SHP77 (cell line): Measurements from ENCODE around the gene PSMD6.

Experiments used
- DNase-seq, 2 experiments: peaks; one replicate each; lab custom pipeline; 2025; lab: John Stamatoyannopoulos, UW

Gene PSMD6

DNA sequence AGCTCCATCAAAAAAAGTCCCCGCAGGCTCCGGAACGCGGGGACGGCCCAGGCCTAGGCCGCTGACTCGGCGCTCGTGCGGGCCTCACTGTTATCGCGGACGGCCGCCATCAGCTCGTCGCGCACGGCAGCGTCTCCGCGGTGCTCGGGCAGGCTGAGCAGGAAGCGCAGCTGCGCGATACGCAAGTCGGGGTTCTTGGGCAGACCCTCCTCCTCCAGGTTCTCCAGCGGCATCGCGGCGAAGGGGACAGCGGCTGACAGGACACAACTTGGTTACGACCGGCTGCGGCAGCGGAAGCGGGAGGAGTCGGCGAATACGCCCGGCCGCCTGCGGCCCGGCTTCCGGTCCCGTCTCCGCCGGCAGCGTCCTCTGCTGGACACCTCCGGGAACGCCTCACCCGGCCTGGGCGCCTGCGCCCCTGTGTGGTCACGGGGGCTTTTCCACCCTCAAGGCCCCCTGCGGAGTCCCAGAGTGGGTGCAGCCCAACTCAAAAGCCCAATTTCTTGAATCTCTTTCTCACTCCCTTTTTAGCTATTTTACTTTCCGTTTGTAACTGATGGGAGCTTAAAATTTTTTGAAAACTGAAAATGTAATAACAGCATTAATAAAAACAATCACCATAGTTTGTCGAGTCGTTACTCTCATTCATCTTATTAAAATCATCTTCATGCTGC lies at the start of gene PSMD6:
PSMD6 (minus strand) TSS at position 308 of the 674 bp plus-strand sequence; CDS start at position 233, 75 bp downstream.
- peak; percentile 66 to 73 for DNase-seq

DNA sequence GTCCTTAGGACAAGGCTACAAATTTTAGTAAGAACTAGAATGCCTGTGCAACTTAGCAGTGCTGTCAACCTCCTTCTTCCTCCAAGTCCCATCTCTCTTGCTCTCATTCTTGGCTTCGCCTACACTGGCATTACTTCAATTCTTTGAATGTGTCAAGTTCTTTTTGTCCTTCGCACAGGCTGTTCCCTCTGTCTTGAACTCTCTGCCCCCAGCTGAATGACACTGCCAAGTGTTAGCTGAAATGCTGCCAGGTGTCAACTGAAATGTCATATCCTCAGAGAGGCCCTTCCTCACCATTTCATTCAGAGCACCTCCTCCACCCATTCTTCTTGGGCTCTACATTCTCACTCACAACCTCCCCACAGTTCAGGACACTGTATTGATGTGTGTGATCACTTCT lies 48.8 kb upstream of the PSMD6 start:
- no peak for DNase-seq

DNA sequence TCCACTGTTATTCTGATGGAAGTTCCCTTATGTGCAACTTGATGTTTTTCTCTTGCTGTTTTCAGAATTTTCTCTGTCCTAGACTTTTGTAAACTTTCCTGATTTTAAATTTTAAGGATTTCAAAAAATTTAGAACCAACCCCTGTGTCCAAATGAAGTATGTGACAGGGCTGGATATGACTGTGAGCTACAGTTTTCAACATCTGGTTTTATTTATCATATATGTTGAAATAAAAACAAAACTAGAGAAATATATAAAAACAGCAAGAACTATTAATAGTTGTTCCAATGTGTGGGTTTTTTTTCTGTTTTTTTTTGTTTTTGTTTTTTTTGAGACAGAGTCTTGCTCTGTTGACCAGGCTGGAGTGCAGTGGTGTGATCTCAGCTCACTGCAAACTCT lies 47.4 kb upstream of the PSMD6 start:
- DNase-seq = no peak

DNA sequence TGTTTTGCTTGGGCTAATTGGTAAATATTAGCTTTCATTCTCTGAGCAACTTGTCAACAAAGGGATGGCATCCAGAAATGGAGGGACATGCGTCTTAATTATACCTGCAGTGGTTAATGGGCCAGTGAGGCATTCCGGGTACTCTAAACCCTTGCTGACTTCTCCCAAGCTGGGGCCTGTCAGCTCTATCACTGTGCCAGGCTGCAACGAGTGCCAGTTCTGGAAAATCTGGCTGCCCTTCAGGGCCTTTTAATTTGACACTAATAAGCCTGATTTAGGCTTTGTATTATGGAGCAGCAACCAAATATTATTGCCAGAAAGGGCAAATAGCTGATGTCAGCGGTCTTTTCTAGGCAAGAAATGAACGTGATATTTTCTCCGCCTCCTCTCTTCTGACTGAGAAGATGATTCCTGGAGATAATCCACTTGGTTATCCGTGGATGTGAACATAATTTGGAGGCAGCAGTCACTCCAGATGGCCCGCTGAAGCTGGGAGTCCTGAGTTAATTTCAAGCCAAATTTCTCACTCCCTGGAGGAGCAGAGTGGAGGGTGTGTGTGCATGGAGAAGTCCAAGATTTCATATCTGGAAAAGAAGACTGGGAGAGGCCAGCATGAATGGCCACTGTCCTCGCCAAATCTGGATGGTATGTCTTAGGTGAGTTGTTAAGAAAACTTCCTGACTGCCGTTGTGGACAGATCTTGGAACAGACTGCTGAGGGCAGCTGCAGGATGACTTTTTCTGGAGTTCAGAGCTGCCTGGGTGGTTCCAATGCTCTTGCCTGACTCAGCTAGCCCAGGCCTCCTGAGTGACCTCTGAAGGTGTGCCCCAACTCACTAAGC lies 44.4 kb upstream of the PSMD6 start:
- DNase-seq = no peak

DNA sequence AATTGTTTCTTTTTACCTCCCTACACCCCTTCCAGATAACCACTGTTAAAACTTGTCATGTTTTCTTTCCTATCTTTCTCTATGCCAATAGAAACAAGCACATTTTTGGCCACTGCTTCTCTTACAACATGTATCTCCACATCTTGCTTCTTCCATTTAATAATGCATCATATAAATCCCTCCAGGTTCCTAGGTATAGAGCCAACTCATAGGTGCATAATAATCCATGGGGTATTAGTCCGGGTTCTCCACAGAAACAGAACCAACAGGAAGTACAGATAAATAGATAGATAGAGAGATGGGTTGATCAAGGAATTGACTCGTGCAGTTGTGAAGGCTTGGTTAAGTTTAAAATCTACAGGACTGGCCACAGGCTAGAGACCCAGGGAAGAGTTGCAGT lies 41.5 kb upstream of the PSMD6 start:
- no peak for DNase-seq

DNA sequence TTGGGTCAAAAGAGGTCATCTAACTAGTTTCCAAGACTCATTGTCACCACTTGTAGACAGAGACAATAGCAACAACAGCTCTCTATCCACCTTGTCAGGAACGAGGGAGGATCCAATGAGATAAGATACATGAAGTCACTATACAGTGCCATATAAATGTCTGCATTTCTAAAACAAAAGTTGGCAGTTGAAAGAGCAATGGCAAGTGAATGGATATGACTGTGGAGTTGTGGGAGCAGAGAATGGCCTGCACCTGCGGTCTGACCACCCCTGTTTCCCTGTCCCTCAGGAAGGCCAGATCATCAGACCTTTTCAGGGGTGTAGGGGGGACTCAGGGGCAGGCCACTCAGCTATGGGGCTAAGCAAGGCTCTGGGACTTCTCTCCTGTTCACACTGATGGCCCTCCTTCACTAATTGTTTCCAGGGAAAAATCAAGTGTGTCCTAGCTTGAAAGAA lies 40.7 kb upstream of the PSMD6 start:
- DNase-seq = no peak

DNA sequence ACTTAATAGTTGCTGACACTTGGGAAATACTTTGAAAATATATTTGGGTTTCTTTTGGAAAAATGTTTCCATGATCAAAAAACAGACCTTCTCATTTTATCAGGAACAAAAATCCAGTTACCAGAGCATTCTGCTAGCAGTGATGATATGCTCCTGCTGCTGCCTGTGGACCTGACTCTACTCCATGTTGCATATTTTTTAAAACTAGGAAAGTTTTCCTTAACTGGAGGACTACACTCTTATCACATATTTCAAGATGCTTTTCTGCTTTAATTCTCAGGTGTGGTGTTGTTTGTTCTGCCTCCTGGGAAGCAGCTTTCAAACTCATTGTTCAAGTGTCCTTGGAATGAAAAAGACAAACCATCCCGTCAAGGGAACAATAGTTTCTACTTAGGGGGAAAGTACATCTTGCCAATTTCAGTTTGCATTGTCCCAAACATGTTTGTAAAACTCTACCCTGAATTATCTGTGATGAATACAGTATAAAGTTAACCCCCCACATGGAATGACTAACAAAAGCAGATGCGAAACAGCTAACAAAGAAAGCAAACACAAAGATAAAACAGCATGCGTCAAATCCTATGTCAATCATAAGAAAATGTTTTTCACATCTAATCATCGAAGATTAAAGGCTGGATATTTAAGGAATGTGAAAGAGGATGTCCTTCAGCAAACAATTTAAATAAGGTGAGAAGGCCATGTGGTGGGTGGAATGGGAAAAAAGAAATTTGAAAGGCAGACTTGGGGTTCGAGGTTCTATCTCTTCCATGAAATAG lies 40.1 kb upstream of the PSMD6 start:
- no peak for DNase-seq

DNA sequence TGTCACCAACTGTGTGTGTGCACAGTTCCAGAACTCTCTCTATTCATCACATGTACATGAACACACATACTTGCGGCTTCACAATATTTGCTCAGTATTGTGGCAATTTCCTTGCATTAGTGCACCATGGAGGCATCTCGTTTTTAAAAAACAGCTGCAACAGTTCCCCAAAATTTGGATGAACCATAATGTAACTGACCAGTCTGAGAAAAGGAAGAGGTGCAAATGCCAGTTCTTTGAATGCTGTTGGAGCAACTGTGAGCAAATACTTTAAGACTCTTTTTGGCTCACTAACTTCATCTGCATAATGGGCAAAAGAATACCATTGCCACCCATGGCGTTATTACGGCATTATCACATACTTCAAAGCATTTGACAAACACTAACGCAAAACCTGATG lies 38.3 kb upstream of the PSMD6 start:
- DNase-seq = no peak

DNA sequence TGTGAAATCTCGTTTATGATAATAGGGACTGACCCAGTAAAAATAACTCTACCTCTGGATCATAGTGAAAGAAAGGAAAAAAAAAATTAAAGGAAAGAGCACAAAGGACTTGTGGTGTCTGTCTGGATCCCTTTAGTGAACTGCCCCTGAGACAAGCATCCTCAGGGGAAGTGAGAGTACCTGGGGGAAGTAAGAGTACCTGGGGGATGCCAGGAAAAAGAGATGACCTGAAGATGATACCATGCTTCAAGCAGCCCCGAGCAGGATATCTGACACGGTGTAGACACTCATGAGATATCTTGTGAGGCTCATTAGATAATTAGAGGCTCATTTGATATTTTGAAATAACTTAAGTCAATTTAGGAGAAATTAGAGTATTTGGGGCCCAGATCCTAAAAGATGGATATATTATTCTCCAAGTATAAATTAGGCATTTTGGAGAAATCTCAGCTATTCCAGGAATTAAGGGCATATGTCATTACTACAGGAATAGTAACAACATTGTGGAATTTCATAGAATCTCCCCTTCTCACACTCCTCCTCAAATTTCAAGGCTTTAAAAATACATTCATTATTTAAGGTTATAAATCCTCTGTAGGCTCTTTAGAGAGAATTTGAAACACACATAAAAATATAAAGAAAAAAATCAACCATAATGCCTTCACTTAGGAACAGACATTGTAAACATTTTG lies 36.3 kb upstream of the PSMD6 start:
- no peak for DNase-seq

DNA sequence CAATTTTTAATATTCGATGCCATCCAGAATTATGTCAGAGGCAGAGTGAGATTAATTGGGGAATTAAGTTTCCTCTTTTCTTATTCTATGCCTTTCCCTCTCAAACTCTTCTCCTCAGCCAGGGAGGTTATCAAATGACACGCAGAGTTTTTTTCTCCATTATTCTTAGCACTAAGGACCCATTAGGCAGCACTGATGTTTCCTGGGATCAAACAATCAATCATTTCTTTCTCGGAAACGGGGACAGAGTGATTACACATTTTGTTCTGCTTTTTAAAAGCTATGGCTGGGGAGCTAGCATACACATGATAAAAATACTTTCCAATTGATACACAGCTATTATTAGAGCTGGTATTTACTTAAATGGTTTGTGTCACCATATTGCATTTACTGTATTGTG lies 35.3 kb upstream of the PSMD6 start:
- no peak for DNase-seq

DNA sequence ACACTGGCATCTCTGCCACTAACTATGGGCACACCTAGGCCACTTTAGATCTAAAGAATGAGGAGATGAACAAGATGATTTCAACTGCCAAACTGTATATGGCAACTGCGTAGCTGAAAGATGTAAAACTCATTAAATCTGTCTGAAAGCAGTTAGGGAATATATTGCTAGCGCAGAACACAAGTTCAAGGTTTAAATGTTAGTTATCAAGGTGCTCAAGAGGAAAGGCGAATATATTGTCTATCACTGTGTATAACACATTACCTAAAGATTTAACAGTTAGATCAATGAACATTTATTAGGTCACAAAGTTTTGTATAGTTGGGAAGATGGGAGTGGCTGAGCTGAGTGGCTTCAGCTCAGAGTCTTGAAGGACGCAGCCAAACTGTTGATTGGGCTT lies 33.9 kb upstream of the PSMD6 start:
- DNase-seq = no peak

DNA sequence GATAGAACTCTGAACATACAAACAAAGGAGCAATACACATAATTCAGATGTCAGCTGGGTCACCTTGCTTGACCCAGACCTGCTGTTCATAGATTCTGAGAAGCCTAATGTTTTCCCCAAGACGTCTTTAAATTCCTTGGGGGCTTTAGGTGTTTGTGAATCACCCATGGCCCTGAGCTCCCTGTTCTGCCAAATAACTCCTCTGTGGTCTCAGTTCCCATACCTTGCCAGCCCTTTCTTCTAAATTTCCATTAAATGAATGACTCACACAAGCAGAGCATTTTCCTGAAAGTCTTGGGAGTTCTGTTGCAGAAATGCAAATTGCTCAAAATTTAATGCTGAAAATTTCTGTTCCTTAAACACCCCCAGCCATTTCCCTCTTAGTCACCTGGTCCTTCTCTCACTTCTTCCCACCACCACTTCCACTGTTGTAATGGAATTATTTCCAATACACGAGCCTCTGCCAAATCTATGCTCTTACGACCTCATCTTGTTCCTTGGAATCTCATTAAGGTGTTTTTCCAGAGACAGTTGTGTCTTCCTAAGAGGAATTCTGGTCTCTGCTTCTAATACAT lies 33.4 kb upstream of the PSMD6 start:
- no peak for DNase-seq

DNA sequence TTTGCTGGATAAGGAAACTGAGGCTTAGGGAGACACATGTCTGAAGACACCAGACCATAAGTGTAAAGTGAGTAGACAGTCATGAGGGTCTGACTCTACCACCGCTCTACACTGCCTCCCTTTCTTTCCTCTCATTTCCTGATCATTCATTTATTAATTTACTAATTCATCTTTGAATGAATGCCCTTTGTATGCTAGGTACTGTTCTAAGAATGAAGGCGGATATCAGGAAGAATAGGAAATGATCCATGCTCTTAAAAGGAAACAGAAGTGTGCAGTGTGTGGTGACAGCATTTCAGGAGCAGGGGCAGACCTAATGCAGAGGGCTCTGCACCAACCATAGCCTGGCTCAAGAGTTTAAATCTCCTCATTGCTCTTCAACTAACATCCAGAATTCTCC lies 31.8 kb upstream of the PSMD6 start:
- no peak for DNase-seq

DNA sequence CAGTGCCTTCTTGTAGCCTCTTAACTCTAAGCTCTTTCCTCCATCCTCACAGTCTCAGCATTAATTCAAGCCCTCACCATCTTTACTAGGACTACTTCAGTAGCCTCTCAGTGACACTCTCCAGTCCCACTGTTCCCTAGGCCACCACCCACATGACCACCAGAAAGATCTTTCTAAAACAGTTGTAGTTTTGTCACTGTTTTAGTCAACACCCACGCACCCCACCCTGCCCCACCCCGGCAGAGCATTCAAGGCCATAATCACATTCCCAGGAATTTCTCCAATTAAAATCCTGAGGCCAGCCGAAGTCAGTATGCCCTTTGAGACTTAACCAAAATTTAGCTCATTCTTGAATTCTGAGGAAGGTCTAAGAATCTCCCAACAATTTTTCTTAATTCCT lies 31.2 kb upstream of the PSMD6 start:
- no peak for DNase-seq

DNA sequence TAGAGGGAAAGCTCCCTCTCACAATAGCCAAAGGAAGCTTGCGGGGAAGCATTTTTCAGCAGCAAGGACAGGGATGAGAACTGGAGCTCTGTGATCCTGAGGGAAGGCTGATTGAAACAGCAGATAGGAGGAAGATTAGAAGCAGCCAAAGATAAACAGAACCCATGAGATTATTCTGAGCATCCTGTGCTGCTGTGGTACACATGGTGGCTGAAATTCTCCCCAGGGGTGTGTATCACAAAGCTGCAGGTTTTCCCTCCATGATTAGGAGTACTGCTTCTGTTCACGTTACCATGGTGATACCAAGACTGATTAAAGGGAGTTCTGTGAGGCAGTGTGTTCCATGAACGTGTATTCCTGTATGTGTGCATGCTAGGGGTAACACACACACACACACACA lies 30.3 kb upstream of the PSMD6 start:
- DNase-seq = no peak

DNA sequence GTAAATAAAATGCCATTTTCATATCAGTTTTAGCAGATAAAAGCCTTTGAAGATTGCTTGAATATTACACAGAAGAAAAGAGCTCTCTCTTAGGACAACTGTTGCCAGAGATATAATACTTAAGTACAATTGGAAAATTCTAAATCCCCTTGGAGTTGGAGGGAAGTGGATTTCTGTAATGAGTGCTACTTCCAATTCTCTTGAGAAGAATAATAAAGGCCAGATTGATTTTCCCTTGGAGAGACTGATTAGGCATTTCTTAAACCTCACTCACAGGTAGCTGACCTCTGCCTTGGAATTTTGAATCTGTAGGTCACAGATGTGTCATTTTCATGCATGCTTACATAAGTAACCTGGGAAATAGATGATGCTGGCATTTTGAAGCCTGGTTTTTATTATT lies 29.8 kb upstream of the PSMD6 start:
- DNase-seq = no peak

DNA sequence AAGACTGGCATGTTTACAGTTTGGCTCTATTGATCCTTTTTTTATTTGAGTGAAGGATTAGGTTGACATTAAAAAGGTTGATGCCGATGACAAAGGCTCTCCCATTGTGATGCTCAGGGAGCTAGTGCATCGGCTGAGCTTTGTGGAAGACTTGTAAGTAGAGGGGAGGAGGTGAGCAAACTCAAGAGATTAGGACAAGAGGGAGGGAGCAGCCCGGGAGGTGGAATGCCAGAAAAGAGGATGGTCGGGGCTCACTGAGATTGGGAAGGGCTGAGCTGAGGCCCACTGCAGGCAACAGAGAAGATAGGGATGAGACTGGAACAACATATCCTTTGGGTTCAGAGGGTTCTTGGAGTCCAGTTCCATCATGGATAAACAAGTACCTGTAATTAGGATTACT lies 26.5 kb upstream of the PSMD6 start:
- DNase-seq = no peak

DNA sequence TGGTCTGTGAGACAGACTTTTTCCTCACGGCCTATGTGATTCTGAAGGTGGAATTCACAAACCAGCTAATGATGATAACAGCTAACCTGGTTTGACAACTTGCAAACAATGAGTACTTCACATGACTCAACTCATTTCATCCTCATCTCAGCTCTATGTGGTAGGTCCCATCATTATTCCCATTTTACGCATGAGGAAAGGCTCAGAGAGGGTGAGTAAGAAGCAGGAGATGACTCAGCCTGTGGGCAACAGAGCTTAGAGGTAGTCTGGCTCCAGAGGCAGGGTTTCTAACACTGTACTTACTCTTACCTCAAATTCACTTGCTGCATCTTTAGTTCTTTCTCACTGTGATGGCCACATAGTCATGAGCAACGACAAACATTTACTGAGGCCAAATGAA lies 25.8 kb upstream of the PSMD6 start:
- no peak for DNase-seq

DNA sequence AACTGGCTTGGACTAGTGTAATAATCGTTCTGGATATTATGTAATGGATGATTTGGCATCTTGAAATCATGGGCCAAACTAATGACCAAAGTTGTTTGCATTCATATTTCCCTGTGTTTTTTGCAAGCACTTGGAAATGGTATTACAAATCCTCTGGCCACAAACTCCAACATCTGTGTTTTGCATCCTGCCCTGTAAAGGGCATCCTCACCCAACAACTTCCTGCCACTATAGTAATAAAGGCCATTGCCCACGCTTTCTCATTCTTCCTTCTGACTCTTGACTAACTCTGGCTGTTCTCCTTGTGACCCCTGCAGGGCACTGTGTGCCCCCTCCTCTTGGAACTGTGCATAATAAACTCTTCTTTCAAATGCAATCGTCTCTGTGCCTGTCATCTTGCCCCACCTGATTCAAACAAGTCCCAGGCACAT lies 25.4 kb upstream of the PSMD6 start:
- DNase-seq = no peak

DNA sequence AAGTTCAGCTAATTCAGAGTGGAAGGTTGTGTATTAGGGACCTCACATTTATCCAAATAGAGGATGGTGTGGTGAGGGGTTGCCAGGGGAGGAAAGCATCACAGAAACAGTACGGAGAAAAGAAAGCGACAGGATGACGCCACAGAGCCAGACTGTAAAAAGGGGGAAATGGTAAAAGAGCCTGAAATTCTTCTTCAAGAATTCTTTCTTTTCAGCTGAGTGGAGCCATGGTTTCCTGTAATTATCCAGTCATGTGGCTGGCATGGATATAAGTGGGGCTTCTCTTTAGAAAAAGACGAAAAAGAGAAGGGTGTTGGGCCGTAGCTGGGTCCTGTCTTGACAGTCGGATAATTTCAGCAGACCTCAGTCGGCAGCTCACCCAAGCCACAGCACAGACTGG lies 24.5 kb upstream of the PSMD6 start:
- no peak for DNase-seq

DNA sequence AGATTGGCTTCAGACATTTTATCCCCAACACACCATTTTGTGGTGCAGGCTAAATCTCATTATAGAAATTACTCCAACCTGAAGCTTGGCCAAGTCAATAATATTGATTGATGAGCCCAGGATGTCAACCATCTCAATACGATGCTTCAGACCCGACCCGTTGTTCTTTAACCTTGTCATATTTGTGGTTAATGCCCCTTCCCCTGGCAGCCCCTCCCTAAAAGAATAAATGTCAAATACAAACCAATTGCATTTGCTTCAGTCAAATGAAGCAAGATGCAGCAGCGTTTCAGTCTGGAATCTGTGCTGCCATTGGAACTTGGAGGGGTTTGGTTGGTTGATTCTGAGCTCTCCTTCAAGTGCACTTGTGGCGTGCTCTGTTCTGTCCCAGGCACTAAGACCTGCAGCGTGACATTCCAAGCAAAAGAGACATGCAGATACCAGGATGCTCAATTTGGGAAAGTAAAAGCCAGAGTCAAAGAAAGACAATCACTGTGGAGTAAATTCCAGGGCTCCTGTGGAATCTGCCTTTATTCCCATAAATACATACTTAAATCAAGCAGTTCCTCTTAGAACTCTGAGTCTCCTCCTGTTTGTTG lies 23.8 kb upstream of the PSMD6 start:
- DNase-seq = no peak
